Ishikawa (cell line): ENCODE measurements around the gene WIPF3.

Experiments
- CREB1 ChIP-seq: IDR thresholded peaks from 2 replicates; pipeline ENCODE4 v1.6.1; 2012; ENCODE audit warnings: low read depth
- EP300 ChIP-seq: IDR thresholded peaks from 2 replicates; pipeline ENCODE4 v1.6.1; 2012; ENCODE audit warnings: borderline replicate concordance
- FOXM1 ChIP-seq: IDR thresholded peaks from 2 replicates; pipeline ENCODE4 v1.6.1; 2012; ENCODE audit warnings: low read depth, borderline replicate concordance
- RAD21 ChIP-seq: IDR thresholded peaks from 2 replicates; pipeline ENCODE4 v1.6.1; 2012; ENCODE audit warnings: low read depth
- TCF12 ChIP-seq: IDR thresholded peaks from 2 replicates; pipeline ENCODE4 v1.6.1; 2012; ENCODE audit warnings: low read depth
- TF ChIP-seq, protein P1 (sequence below): IDR thresholded peaks from 2 replicates; pipeline ENCODE4 v1.6.1; 2012

DNA sequence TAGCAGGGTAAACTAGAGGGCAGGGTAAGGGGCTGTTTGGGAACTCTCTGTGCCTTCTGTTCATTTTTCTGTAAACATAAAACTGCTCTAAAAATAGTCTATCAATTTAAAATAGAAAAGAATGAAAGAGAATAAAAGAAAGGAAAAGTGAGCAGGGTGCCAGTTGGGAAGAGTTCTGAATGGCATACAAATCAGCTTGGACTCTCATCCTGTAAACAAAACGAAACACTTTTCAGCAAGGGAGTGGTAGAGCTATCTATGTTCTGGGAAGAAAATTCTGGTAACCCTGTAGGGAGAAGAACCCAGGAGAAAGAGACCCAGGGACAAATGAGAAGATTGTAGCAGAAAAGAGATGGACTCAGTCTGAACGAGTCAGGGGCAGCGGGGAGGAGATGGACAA lies 158.7 kb downstream of the WIPF3 start:
- TF ChIP-seq EP300 (no peak), TCF12 (no peak), CREB1 (no peak), RAD21 (no peak), FOXM1 (no peak)
- TF ChIP-seq, protein P1, sequence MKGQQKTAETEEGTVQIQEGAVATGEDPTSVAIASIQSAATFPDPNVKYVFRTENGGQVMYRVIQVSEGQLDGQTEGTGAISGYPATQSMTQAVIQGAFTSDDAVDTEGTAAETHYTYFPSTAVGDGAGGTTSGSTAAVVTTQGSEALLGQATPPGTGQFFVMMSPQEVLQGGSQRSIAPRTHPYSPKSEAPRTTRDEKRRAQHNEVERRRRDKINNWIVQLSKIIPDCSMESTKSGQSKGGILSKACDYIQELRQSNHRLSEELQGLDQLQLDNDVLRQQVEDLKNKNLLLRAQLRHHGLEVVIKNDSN = no peak
